Endothelial cell of umbilical vein (primary cell): ENCODE data around the gene PYGB. TPM values are rescaled to one million over a fixed set of nuclear protein-coding genes. Genes with fewer than 3 reads are reported as not detected.

Experiments used
- BruUV-seq: library from RNA; stranded (reverse); fragments of 400-500 nt; replicated peaks from 2 replicates; lab custom pipeline; 2021; lab: Mats Ljungman, UMichigan
- CTCF ChIA-PET: fragments of 300-600, 350-600 bp; sonication (Branson Sonifier 250); formaldehyde crosslinking; loops from one replicate; lab custom pipeline; 2021; ENCODE audit warnings: antibody characterized with exemption, inconsistent platforms; lab: Charles Lee
- POLR2A ChIA-PET: fragments of 300-600, 350-600 bp; sonication (Branson Sonifier 250); formaldehyde crosslinking; loops from one replicate; lab custom pipeline; 2021; ENCODE audit warnings: antibody characterized with exemption, inconsistent platforms; lab: Charles Lee
- DNase-seq: peaks from one replicate; pipeline ENCODE4 v3.0.0-alpha.2; 2011; ENCODE audit warnings: low read depth, low spot score
- FAIRE-seq: peaks from 2 replicates; lab custom pipeline; 2011; peaks lifted over from hg19 to GRCh38; lab: Jason Lieb, UNC
- H2AFZ ChIP-seq: 2 replicates; pipeline ENCODE4 v1.6.0; 2012; ENCODE audit warnings: low read depth, low read length, control low read depth, inconsistent platforms
- H3K27ac ChIP-seq: 2 replicates; pipeline ENCODE4 v1.5.1; 2011; ENCODE audit warnings: low read depth, mild to moderate bottlenecking, control low read depth, low read length, moderate library complexity; ENCODE audit not compliant: insufficient read depth
- H3K27me3 ChIP-seq, 2 experiments: 2 replicates each; pipeline versions ENCODE4 v1.6.0 to v1.6.1; 2011; ENCODE audit warnings: low read length in 2 of 2, mixed read lengths in 1 of 2; ENCODE audit not compliant: control insufficient read depth in 2 of 2, insufficient read depth in 2 of 2
- H3K36me3 ChIP-seq, 2 experiments: 2 replicates in 1 of 2; 3 replicates in 1 of 2; pipeline ENCODE4 v1.5.1; 2011; ENCODE audit warnings: low read length in 2 of 2, mild to moderate bottlenecking in 1 of 2, moderate library complexity in 1 of 2; ENCODE audit not compliant: control insufficient read depth in 2 of 2, insufficient read depth in 2 of 2; ENCODE audit errors: extremely low read depth in 1 of 2
- H3K4me1 ChIP-seq: 3 replicates; pipeline ENCODE4 v1.5.1; 2011; ENCODE audit warnings: mild to moderate bottlenecking, low read length; ENCODE audit not compliant: control insufficient read depth, insufficient read depth; ENCODE audit errors: extremely low read depth
- H3K4me2 ChIP-seq: 2 replicates; pipeline ENCODE4 v1.6.1; 2011; ENCODE audit warnings: low read length, control low read depth, mixed read lengths; ENCODE audit not compliant: insufficient read depth
- H3K4me3 ChIP-seq, 3 experiments: fragments of 200-600 bp in 1 of 3; sonication (generic), shearing (Covaris generic) in 1 of 3; replicated peaks in 1 of 3; 2 replicates each; pipeline ENCODE4 v1.5.1; 2011 to 2016; ENCODE audit warnings: control low read depth in 3 of 3, low read length in 3 of 3, mild to moderate bottlenecking in 2 of 3, inconsistent platforms in 1 of 3, low read depth in 1 of 3, moderate library complexity in 1 of 3; ENCODE audit not compliant: insufficient read depth in 1 of 3
- H3K79me2 ChIP-seq: 2 replicates; pipeline ENCODE4 v1.6.0; 2012; ENCODE audit warnings: low read length, inconsistent platforms; ENCODE audit not compliant: control insufficient read depth, insufficient read depth
- H3K9ac ChIP-seq: replicated peaks from 2 replicates; pipeline ENCODE3; 2011; ENCODE audit warnings: low read length, control low read depth; ENCODE audit not compliant: insufficient read depth; ENCODE audit errors: extremely low read depth
- H3K9me1 ChIP-seq: replicated peaks from 3 replicates; pipeline ENCODE4 v1.6.0; 2011; ENCODE audit warnings: mild to moderate bottlenecking, low read length; ENCODE audit not compliant: control insufficient read depth, insufficient read depth; ENCODE audit errors: extremely low read depth
- H3K9me3 ChIP-seq: replicated peaks from 2 replicates; pipeline ENCODE4 v1.5.1; 2012; ENCODE audit warnings: low read length, inconsistent platforms; ENCODE audit not compliant: control insufficient read depth, insufficient read depth
- H4K20me1 ChIP-seq: replicated peaks from 2 replicates; pipeline ENCODE3; 2011; ENCODE audit warnings: mild to moderate bottlenecking, low read length; ENCODE audit not compliant: control insufficient read depth, insufficient read depth; ENCODE audit errors: extremely low read depth
- EZH2 ChIP-seq: IDR thresholded peaks from 2 replicates; pipeline ENCODE4 v1.6.1; 2012; ENCODE audit warnings: borderline replicate concordance, low read depth, mild to moderate bottlenecking, moderate library complexity, low read length, inconsistent platforms; ENCODE audit not compliant: severe bottlenecking
- FOS ChIP-seq: IDR thresholded peaks from 2 replicates; pipeline ENCODE4 v1.6.1; 2011; ENCODE audit warnings: mild to moderate bottlenecking, low read length, moderate library complexity, borderline replicate concordance; ENCODE audit not compliant: insufficient read depth
- GATA2 ChIP-seq: IDR thresholded peaks from 2 replicates; pipeline ENCODE4 v1.7.0; 2011; ENCODE audit warnings: low read depth, mild to moderate bottlenecking, moderate library complexity, mixed read lengths, low read length; ENCODE audit not compliant: insufficient read length, insufficient read depth
- JUN ChIP-seq: IDR thresholded peaks from 2 replicates; pipeline ENCODE4 v1.6.1; 2011; ENCODE audit warnings: borderline replicate concordance, low read depth; ENCODE audit not compliant: insufficient read length, insufficient read depth
- MYC ChIP-seq: IDR thresholded peaks from one replicate; pipeline ENCODE4 v1.6.1; 2011; ENCODE audit warnings: mild to moderate bottlenecking, low read depth, low read length
- POLR2A ChIP-seq: IDR thresholded peaks from 2 replicates; pipeline ENCODE4 v1.6.1; 2012; ENCODE audit warnings: low read depth, mild to moderate bottlenecking, control low read depth, low read length
- POLR2AphosphoS5 ChIP-seq: IDR thresholded peaks from 2 replicates; pipeline ENCODE4 v1.6.1; 2012; ENCODE audit warnings: low read depth, mild to moderate bottlenecking, control low read depth, low read length, moderate library complexity; ENCODE audit not compliant: insufficient read depth
- dilution Hi-C: fragments of 300-500 bp; cut with MboI; formaldehyde crosslinking; loops from one replicate; pipeline ENCODE4 v1.15.0; 2019; ENCODE audit warnings: low sequenced_read_pairs; ENCODE audit not compliant: extremely low pct_ligation_motif_present
- intact Hi-C: fragments of 100-400 bp; cut with micrococcal nuclease; formaldehyde crosslinking; loops from one replicate; pipeline ENCODE4 v1.10.0; 2022
- polyA plus RNA-seq, 4 experiments: library from polyadenylated mRNA; depleted of rRNA in 3 of 4; stranded (reverse) in 3 of 4; unstranded in 1 of 4; fragments of >200 nt; gene quantifications; 2 replicates each; pipeline versions ENCODE4 v1.2.1 to v1.2.3, GENCODE V29; 2011 to 2012; ENCODE audit warnings: missing spikeins in 1 of 4
- total RNA-seq: library from RNA; stranded (reverse); gene quantifications from 2 replicates; pipeline ENCODE4 v1.2.3, GENCODE V29; 2021
- TF ChIP-seq, protein P1 (sequence below): IDR thresholded peaks from 2 replicates; pipeline ENCODE4 v1.6.1; 2011; ENCODE audit not compliant: insufficient read depth, insufficient read length
- TF ChIP-seq, protein P2 (sequence below), 2 donors: IDR thresholded peaks; 1 replicate in 1 of 2; 2 replicates in 1 of 2; pipeline ENCODE4 v1.5.1; 2011; ENCODE audit warnings: low read length in 2 of 2, mild to moderate bottlenecking in 2 of 2, moderate library complexity in 2 of 2, control low read depth in 1 of 2, inconsistent platforms in 1 of 2, low read depth in 1 of 2; ENCODE audit not compliant: insufficient read depth in 1 of 2; ENCODE audit errors: extremely low read depth in 1 of 2

PYGB gene
- total and polyA plus RNA-seq, 2 donors (not counting 3 experiments of a cell fraction or from before 2014, with no cell fraction given): 36.1 to 60.2 TPM

DNA sequence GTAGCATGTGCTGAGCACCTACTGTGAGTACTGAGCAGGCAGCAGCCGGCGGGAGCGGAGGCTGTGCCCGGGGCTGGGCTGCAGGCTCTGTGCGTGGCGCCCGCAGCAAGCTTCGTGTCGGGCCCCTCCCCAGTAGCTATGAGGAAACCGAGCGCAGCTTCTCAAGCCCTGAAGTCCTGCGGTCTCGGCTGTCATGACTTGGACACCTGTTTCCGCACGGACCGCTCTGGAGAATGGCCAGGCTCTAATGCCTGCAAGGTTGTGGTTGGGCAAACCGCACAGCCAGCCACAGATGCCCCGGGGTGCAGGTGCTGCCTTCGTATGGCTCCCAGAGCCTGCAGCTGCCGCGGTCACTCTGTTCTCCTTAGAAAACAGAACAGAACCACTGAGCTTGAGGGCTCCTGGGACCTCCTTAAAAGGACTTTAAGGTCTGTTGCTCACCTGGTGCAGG, 33.7 kb downstream of the PYGB start:
- Histone ChIP-seq H3K36me3 (peaks cover 10 to 62% of the 10 kb centered on the region in 2 experiments), H3K9me3 (no peaks in the 10 kb centered on the region), H3K9me1 (no peaks in the 10 kb centered on the region), H3K4me3 (no peak overlapping the region), H3K4me2 (no peak overlapping the region), H3K27ac (no peak overlapping the region), H3K79me2 (no peaks in the 10 kb centered on the region), H3K27me3 (no peaks in the 10 kb centered on the region), H3K4me1 (no peaks in the 10 kb centered on the region), H4K20me1 (no peaks in the 10 kb centered on the region), H2AFZ (no peak overlapping the region), H3K9ac (no peak overlapping the region)
- BruUV-seq: no TSS peak
- TF ChIP-seq, protein P1, sequence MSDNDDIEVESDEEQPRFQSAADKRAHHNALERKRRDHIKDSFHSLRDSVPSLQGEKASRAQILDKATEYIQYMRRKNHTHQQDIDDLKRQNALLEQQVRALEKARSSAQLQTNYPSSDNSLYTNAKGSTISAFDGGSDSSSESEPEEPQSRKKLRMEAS: no peak
- TF ChIP-seq EZH2 (no peak), JUN (no peak), FOS (no peak), GATA2 (no peak), MYC (no peak), POLR2A (no peak), POLR2AphosphoS5 (no peak)
- TF ChIP-seq, protein P2, sequence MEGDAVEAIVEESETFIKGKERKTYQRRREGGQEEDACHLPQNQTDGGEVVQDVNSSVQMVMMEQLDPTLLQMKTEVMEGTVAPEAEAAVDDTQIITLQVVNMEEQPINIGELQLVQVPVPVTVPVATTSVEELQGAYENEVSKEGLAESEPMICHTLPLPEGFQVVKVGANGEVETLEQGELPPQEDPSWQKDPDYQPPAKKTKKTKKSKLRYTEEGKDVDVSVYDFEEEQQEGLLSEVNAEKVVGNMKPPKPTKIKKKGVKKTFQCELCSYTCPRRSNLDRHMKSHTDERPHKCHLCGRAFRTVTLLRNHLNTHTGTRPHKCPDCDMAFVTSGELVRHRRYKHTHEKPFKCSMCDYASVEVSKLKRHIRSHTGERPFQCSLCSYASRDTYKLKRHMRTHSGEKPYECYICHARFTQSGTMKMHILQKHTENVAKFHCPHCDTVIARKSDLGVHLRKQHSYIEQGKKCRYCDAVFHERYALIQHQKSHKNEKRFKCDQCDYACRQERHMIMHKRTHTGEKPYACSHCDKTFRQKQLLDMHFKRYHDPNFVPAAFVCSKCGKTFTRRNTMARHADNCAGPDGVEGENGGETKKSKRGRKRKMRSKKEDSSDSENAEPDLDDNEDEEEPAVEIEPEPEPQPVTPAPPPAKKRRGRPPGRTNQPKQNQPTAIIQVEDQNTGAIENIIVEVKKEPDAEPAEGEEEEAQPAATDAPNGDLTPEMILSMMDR (IDR thresholded peaks at IDR 0.05; ENCODE audit: extremely low read depth in 1 of 2, insufficient read depth in 1 of 2, low read depth in 1 of 2, low read length in 2 of 2): no peak
- no peak for DNase-seq
- ChIA-PET CTCF (interaction anchor here (1.0 to 1.4 kb wide), 2 partner anchors 118 to 287 kb away, joined by 3 to 5 read pairs; no protein-coding TSS in a partner anchor), POLR2A (no interaction called here)
- FAIRE-seq: no peak
- dilution Hi-C loops: no loop called here
- intact Hi-C loops: no loop called here
